CD4-positive, alpha-beta T cell (primary cell): ENCODE data around the gene IL5. TPM values are rescaled to one million over a fixed set of nuclear protein-coding genes. Genes with fewer than 3 reads are reported as not detected.

Experiments used
- ATAC-seq: fragments of 200-7000 bp; cut with Tn5 transposase; one replicate; pipeline ENCODE4 v1.10.0; 2022; ENCODE audit warnings: mild to moderate bottlenecking; ENCODE audit not compliant: poor library complexity
- CTCF ChIA-PET: fragments of 350-600 bp; sonication (Branson Sonifier 250); formaldehyde crosslinking; loops from one replicate; lab custom pipeline; 2021; ENCODE audit warnings: antibody characterized with exemption, inconsistent platforms; lab: Charles Lee
- POLR2A ChIA-PET: fragments of 350-600 bp; sonication (Branson Sonifier 250); formaldehyde crosslinking; loops from one replicate; lab custom pipeline; 2021; ENCODE audit warnings: antibody characterized with exemption, inconsistent platforms; lab: Charles Lee
- DNase-seq, 14 experiments: peaks; one replicate each; pipeline ENCODE4 v3.0.0-alpha.2; 2013 to 2020; ENCODE audit warnings: mixed read lengths in 2 of 14
- H3K27ac ChIP-seq, 2 donors: one replicate each; pipeline versions ENCODE4 v1.5.1 to v1.7.0; 2013; ENCODE audit warnings: low read length in 2 of 2, low read depth in 1 of 2, mild to moderate bottlenecking in 1 of 2
- H3K27me3 ChIP-seq, 2 experiments: 1 replicate in 1 of 2; 2 replicates in 1 of 2; pipeline versions ENCODE4 v1.6.1 to v1.7.0; 2013; ENCODE audit warnings: low read length in 2 of 2, control low read depth in 1 of 2, mild to moderate bottlenecking in 1 of 2, moderate library complexity in 1 of 2; ENCODE audit not compliant: insufficient read depth in 2 of 2, control insufficient read depth in 1 of 2
- H3K36me3 ChIP-seq: one replicate; pipeline ENCODE4 v1.6.1; 2013; ENCODE audit warnings: low read length, control low read depth; ENCODE audit not compliant: insufficient read depth
- H3K4me1 ChIP-seq: one replicate; pipeline ENCODE4 v1.6.1; 2013; ENCODE audit warnings: low read length, control low read depth; ENCODE audit not compliant: insufficient read depth
- H3K4me3 ChIP-seq: one replicate; pipeline ENCODE4 v1.5.1; 2013; ENCODE audit warnings: mild to moderate bottlenecking, low read length, moderate library complexity
- H3K9me3 ChIP-seq, 2 experiments: 1 replicate in 1 of 2; 2 replicates in 1 of 2; pipeline versions ENCODE4 v1.6.1 to v1.7.0; 2013; ENCODE audit warnings: low read length in 2 of 2, mild to moderate bottlenecking in 2 of 2, control low read depth in 1 of 2, moderate library complexity in 1 of 2; ENCODE audit not compliant: control insufficient read depth in 1 of 2, insufficient read depth in 1 of 2
- H3K27ac Mint-ChIP-seq: one replicate; pipeline ENCODE4 v1.8.0; 2020; ENCODE audit warnings: mixed read lengths
- H3K27me3 Mint-ChIP-seq: one replicate; pipeline ENCODE4 v1.8.0; 2021; ENCODE audit warnings: mixed read lengths
- H3K36me3 Mint-ChIP-seq: one replicate; pipeline ENCODE4 v1.8.0; 2021; ENCODE audit warnings: low read depth, mixed read lengths
- H3K4me1 Mint-ChIP-seq: one replicate; pipeline ENCODE4 v1.8.0; 2021; ENCODE audit warnings: low read depth, mixed read lengths
- H3K4me3 Mint-ChIP-seq: one replicate; pipeline ENCODE4 v1.8.0; 2020; ENCODE audit warnings: mild to moderate bottlenecking, mixed read lengths
- H3K9me3 Mint-ChIP-seq: one replicate; pipeline ENCODE4 v1.8.0; 2020; ENCODE audit warnings: mixed read lengths
- CTCF ChIP-seq: fragments of 200-600 bp; IDR thresholded peaks from one replicate; pipeline ENCODE4 v1.8.0; 2022; ENCODE audit warnings: antibody characterized with exemption, mild to moderate bottlenecking
- intact Hi-C, 2 experiments: fragments of 100-400 bp; cut with DNase I in 1 of 2; cut with micrococcal nuclease in 1 of 2; formaldehyde crosslinking; loops; one replicate each; pipeline versions ENCODE4 v1.15.1 to v1.9.0; 2023 to 2025; cut with DNase I, micrococcal nuclease
- total RNA-seq, 174 experiments: library from RNA in 2 of 174; stranded (reverse) in 2 of 174; gene quantifications; one replicate each; pipeline ENCODE4 v1.2.3 and lab custom pipeline; 2021 to 2026

IL5 gene
- total RNA-seq, 2 experiments from 2014 or later: not detected

GRCh38 chr5:132499440-132500243 lies 43.7 kb downstream of the IL5 start:
- ChIA-PET CTCF (interaction anchor here (1.2 to 10.2 kb wide), 9 partner anchors 9 to 329 kb away, joined by 3 to 104 read pairs (median 4); partner anchors contain the start of gene IRF1), POLR2A (interaction anchor here (0.6 to 15.5 kb wide), 6 partner anchors 19 to 130 kb away, joined by 3 to 526 read pairs (median 50); partner anchors contain the start of genes IRF1 and SLC22A5)
- H3K36me3 ChIP-seq: no peaks in the 10 kb centered on the region
- no peak for ATAC-seq
- H3K9me3 ChIP-seq: no peaks in the 10 kb centered on the region
- peak overlapping the region; percentile 19 to 35 for H3K27ac ChIP-seq
- Mint-ChIP-seq H3K27me3 (no peaks in the 10 kb centered on the region), H3K4me1 (peaks cover 41% of the 10 kb centered on the region), H3K4me3 (peak overlapping the region; percentile 67), H3K9me3 (no peaks in the 10 kb centered on the region), H3K27ac (peak overlapping the region; percentile 97), H3K36me3 (peaks cover 4% of the 10 kb centered on the region)
- H3K4me3 ChIP-seq: no peak overlapping the region
- H3K27me3 ChIP-seq: no peaks in the 10 kb centered on the region
- intact Hi-C loops: loop anchor here (1.0 to 10.0 kb wide), 5 partner anchors 42 to 1725 kb away; partner anchors contain the start of genes IL3 (in 1 of the 2) and PPP2CA (in 1 of the 2)
- DNase-seq: peak in 3 of 14 experiments; percentile 27 to 33 (median 32)
- no peak for TF ChIP-seq CTCF
- peaks cover 63% of the 10 kb centered on the region for H3K4me1 ChIP-seq

- no peak for ATAC-seq
- peak overlapping the region; percentile 19 to 82 for H3K27ac ChIP-seq
- intact Hi-C loops: loop anchor here (5.0 to 10.0 kb wide), 2 partner anchors 41 to 1726 kb away; partner anchors contain the start of gene PPP2CA (in 1 of the 2)
- Mint-ChIP-seq H3K9me3 (no peaks in the 10 kb centered on the region), H3K4me1 (peaks cover 50% of the 10 kb centered on the region), H3K4me3 (peak overlapping the region; percentile 67), H3K36me3 (peaks cover 4% of the 10 kb centered on the region), H3K27ac (peak overlapping the region; percentile 97), H3K27me3 (no peaks in the 10 kb centered on the region)
- no peaks in the 10 kb centered on the region for H3K9me3 ChIP-seq
- no peaks in the 10 kb centered on the region for H3K27me3 ChIP-seq
- ChIA-PET POLR2A (interaction anchor here (0.6 to 15.5 kb wide), 10 partner anchors 18 to 130 kb away, joined by 3 to 526 read pairs (median 24); partner anchors contain the start of genes IRF1 and SLC22A5), CTCF (interaction anchor here (0.6 to 10.2 kb wide), 7 partner anchors 8 to 861 kb away, joined by 3 to 104 read pairs (median 4); partner anchors contain the start of gene IRF1)
- DNase-seq: peak in 1 of 14 experiments; percentile 0
- no peak for TF ChIP-seq CTCF
- no peak overlapping the region for H3K4me3 ChIP-seq
- H3K36me3 ChIP-seq: no peaks in the 10 kb centered on the region
- H3K4me1 ChIP-seq: peaks cover 71% of the 10 kb centered on the region
Observed at GRCh38 chr5:132498686-132499271, 44.5 kb downstream of the IL5 start.

GRCh38 chr5:132498152-132498551 lies 45.2 kb downstream of the IL5 start:
- DNase-seq (peak in 3 of 14 experiments; percentile 35 to 70 (median 62)), ATAC-seq (no peak)
- Mint-ChIP-seq H3K36me3 (peaks cover 4% of the 10 kb centered on the region), H3K9me3 (no peaks in the 10 kb centered on the region), H3K27me3 (no peaks in the 10 kb centered on the region), H3K4me3 (no peak overlapping the region), H3K27ac (peak overlapping the region; percentile 97), H3K4me1 (peaks cover 56% of the 10 kb centered on the region)
- Histone ChIP-seq H3K4me1 (peaks cover 78% of the 10 kb centered on the region), H3K27ac (peak overlapping the region; percentile 82 to 93), H3K27me3 (no peaks in the 10 kb centered on the region), H3K36me3 (no peaks in the 10 kb centered on the region), H3K4me3 (no peak overlapping the region), H3K9me3 (no peaks in the 10 kb centered on the region)
- intact Hi-C loops: loop anchor here (5.0 to 10.0 kb wide), 2 partner anchors 41 to 1727 kb away; partner anchors contain the start of gene PPP2CA (in 1 of the 2)
- POLR2A ChIA-PET: interaction anchor here (0.6 to 15.5 kb wide), 9 partner anchors 17 to 129 kb away, joined by 3 to 526 read pairs (median 25); partner anchors contain the start of genes IRF1, RAD50 and SLC22A5
- TF ChIP-seq CTCF: no peak
- CTCF ChIA-PET: interaction anchor here (0.6 to 10.2 kb wide), 6 partner anchors 8 to 861 kb away, joined by 3 to 104 read pairs (median 4); partner anchors contain the start of gene IRF1
